Measurements from ENCODE around the gene MMAB.

The MMAB gene

GRCh38 chr12:109583733-109584132 lies 10.4 kb upstream of the MMAB start:
- DNase-seq (ENCODE audit: low spot score), result no peak

- no peak for DNase-seq (ENCODE audit: low spot score)
Measured at GRCh38 chr12:109582636-109583035, 9.3 kb upstream of the MMAB start.

GRCh38 chr12:109581856-109582255 lies 8.6 kb upstream of the MMAB start:
- no peak for DNase-seq (ENCODE audit: low spot score)

GRCh38 chr12:109581334-109581691 lies 8.0 kb upstream of the MMAB start:
- no peak for DNase-seq (ENCODE audit: low spot score)

GRCh38 chr12:109580684-109581333 lies 7.5 kb upstream of the MMAB start:
- DNase-seq (ENCODE audit: low spot score), result no peak

GRCh38 chr12:109580272-109580671 lies 7.0 kb upstream of the MMAB start:
- no peak for DNase-seq (ENCODE audit: low spot score)

- no peak for DNase-seq (ENCODE audit: low spot score)
Measured at GRCh38 chr12:109579639-109580038, 6.3 kb upstream of the MMAB start.

GRCh38 chr12:109578330-109578927 lies 5.1 kb upstream of the MMAB start:
- no peak for DNase-seq (ENCODE audit: low spot score)

GRCh38 chr12:109577311-109577710 lies 4.0 kb upstream of the MMAB start:
- DNase-seq (ENCODE audit: low spot score), result no peak

GRCh38 chr12:109575683-109576082 lies 2.4 kb upstream of the MMAB start:
- no peak for DNase-seq (ENCODE audit: low spot score)

GRCh38 chr12:109573914-109574244 lies 575 bp upstream of the MMAB start:
- no peak for DNase-seq (ENCODE audit: low spot score)

- no peak for DNase-seq (ENCODE audit: low spot score)
Measured at GRCh38 chr12:109572506-109572845, 828 bp downstream of the MMAB start.

- DNase-seq (ENCODE audit: low spot score), result no peak
Measured at GRCh38 chr12:109571773-109572505, 1.4 kb downstream of the MMAB start.

- DNase-seq (ENCODE audit: low spot score), result no peak
Measured at GRCh38 chr12:109568486-109568885, 4.8 kb downstream of the MMAB start.

GRCh38 chr12:109567967-109568366 lies 5.3 kb downstream of the MMAB start:
- DNase-seq (ENCODE audit: low spot score), result no peak

- DNase-seq (ENCODE audit: low spot score), result no peak
Measured at GRCh38 chr12:109567296-109567695, 6.0 kb downstream of the MMAB start.

GRCh38 chr12:109566424-109566823 lies 6.9 kb downstream of the MMAB start:
- DNase-seq (ENCODE audit: low spot score), result no peak

GRCh38 chr12:109563291-109564284 lies 9.7 kb downstream of the MMAB start:
- DNase-seq (ENCODE audit: low spot score), result no peak

- DNase-seq (ENCODE audit: low spot score), result no peak
Measured at GRCh38 chr12:109562871-109563270, 10.4 kb downstream of the MMAB start.

- DNase-seq (ENCODE audit: low spot score), result no peak
Measured at GRCh38 chr12:109561711-109562030, 11.6 kb downstream of the MMAB start.

GRCh38 chr12:109560867-109561710 lies 12.2 kb downstream of the MMAB start:
- no peak for DNase-seq (ENCODE audit: low spot score)

GRCh38 chr12:109559601-109560000 lies 13.7 kb downstream of the MMAB start:
- no peak for DNase-seq (ENCODE audit: low spot score)
